H9 (cell line): ENCODE results near the gene PLEKHM3. TPM values are rescaled to one million over a fixed set of nuclear protein-coding genes. Genes with fewer than 3 reads are reported as not detected.

Experiments used
- DNase-seq: peaks from one replicate; pipeline ENCODE4 v3.0.0-alpha.2; 2017
- H2AFZ ChIP-seq: one replicate; pipeline ENCODE4 v1.6.1; 2013; ENCODE audit warnings: mild to moderate bottlenecking, low read length, control low read depth, moderate library complexity
- H2AK5ac ChIP-seq: 2 replicates; pipeline ENCODE4 v1.6.1; 2013; ENCODE audit warnings: low read length, control low read depth, mixed read lengths; ENCODE audit not compliant: insufficient read length
- H2BK120ac ChIP-seq: one replicate; pipeline ENCODE4 v1.6.1; 2013; ENCODE audit warnings: low read depth, mild to moderate bottlenecking, low read length, control low read depth, inconsistent platforms; ENCODE audit not compliant: poor library complexity, severe bottlenecking
- H2BK12ac ChIP-seq: 2 replicates; pipeline ENCODE4 v1.6.1; 2013; ENCODE audit warnings: low read length, control low read depth, mixed read lengths, low read depth; ENCODE audit not compliant: insufficient read length
- H2BK15ac ChIP-seq: 2 replicates; pipeline ENCODE4 v1.6.1; 2013; ENCODE audit warnings: low read depth, low read length, control low read depth
- H2BK20ac ChIP-seq: one replicate; pipeline ENCODE4 v1.6.1; 2013; ENCODE audit warnings: low read depth, mild to moderate bottlenecking, low read length, control low read depth, inconsistent platforms; ENCODE audit not compliant: poor library complexity, severe bottlenecking
- H2BK5ac ChIP-seq: 2 replicates; pipeline ENCODE4 v1.6.1; 2013; ENCODE audit warnings: low read length, control low read depth, mixed read lengths; ENCODE audit not compliant: insufficient read length
- H3K14ac ChIP-seq: 2 replicates; pipeline ENCODE4 v1.6.1; 2013; ENCODE audit warnings: low read length, control low read depth; ENCODE audit not compliant: insufficient read depth
- H3K18ac ChIP-seq: 2 replicates; pipeline ENCODE4 v1.6.1; 2013; ENCODE audit warnings: low read depth, mild to moderate bottlenecking, mixed read lengths, low read length, control low read depth; ENCODE audit not compliant: insufficient read length
- H3K23ac ChIP-seq: 2 replicates; pipeline ENCODE4 v1.6.1; 2013; ENCODE audit warnings: low read length, control low read depth, mixed read lengths, low read depth; ENCODE audit not compliant: insufficient read length
- H3K23me2 ChIP-seq: 2 replicates; pipeline ENCODE4 v1.6.1; 2013; ENCODE audit warnings: low read depth, mild to moderate bottlenecking, mixed read lengths, low read length, control low read depth; ENCODE audit not compliant: insufficient read length, poor library complexity, severe bottlenecking
- H3K27ac ChIP-seq: 2 replicates; pipeline ENCODE4 v1.5.1; 2013; ENCODE audit warnings: low read length, control low read depth, mixed read lengths, low read depth; ENCODE audit not compliant: insufficient read length
- H3K27me3 ChIP-seq: 2 replicates; pipeline ENCODE4 v1.6.1; 2013; ENCODE audit warnings: low read length, control low read depth, inconsistent platforms; ENCODE audit not compliant: insufficient read depth
- H3K4ac ChIP-seq: 2 replicates; pipeline ENCODE4 v1.6.1; 2013; ENCODE audit warnings: low read depth, mild to moderate bottlenecking, control low read depth, inconsistent platforms, low read length, moderate library complexity
- H3K4me1 ChIP-seq: 2 replicates; pipeline ENCODE4 v1.6.1; 2013; ENCODE audit warnings: low read length, control low read depth, inconsistent platforms; ENCODE audit not compliant: insufficient read depth
- H3K4me2 ChIP-seq: 2 replicates; pipeline ENCODE4 v1.6.1; 2013; ENCODE audit warnings: low read length, control low read depth, mixed read lengths; ENCODE audit not compliant: insufficient read length, insufficient read depth
- H3K56ac ChIP-seq: 2 replicates; pipeline ENCODE4 v1.6.1; 2013; ENCODE audit warnings: low read depth, mild to moderate bottlenecking, mixed read lengths, low read length, control low read depth; ENCODE audit not compliant: insufficient read length
- H3K79me1 ChIP-seq: 2 replicates; pipeline ENCODE4 v1.6.1; 2013; ENCODE audit warnings: low read depth, mild to moderate bottlenecking, moderate library complexity, low read length, control low read depth, inconsistent platforms; ENCODE audit not compliant: insufficient read depth, poor library complexity, severe bottlenecking
- H3K79me2 ChIP-seq: 2 replicates; pipeline ENCODE4 v1.6.1; 2013; ENCODE audit warnings: low read length, control low read depth, inconsistent platforms; ENCODE audit not compliant: insufficient read depth
- H3K9ac ChIP-seq: 2 replicates; pipeline ENCODE4 v1.6.1; 2013; ENCODE audit warnings: low read length, control low read depth, mixed read lengths; ENCODE audit not compliant: insufficient read length; ENCODE audit errors: extremely low read depth
- H3K9me3 ChIP-seq: one replicate; pipeline ENCODE4 v1.6.1; 2013; ENCODE audit warnings: low read depth, low read length, inconsistent platforms; ENCODE audit not compliant: control insufficient read depth
- H3T11ph ChIP-seq: one replicate; pipeline ENCODE4 v1.6.1; 2013; ENCODE audit warnings: mild to moderate bottlenecking, low read length, control low read depth, inconsistent platforms
- H4K20me1 ChIP-seq: one replicate; pipeline ENCODE4 v1.6.1; 2013; ENCODE audit not compliant: control insufficient read depth, insufficient read length, insufficient read depth
- H4K5ac ChIP-seq: 2 replicates; pipeline ENCODE4 v1.6.1; 2013; ENCODE audit warnings: low read depth, mild to moderate bottlenecking, mixed read lengths, low read length, control low read depth; ENCODE audit not compliant: insufficient read length
- H4K8ac ChIP-seq: replicated peaks from 2 replicates; pipeline ENCODE4 v1.6.1; 2013; ENCODE audit warnings: low read length, control low read depth, mixed read lengths, low read depth; ENCODE audit not compliant: insufficient read length
- H4K91ac ChIP-seq: 2 replicates; pipeline ENCODE4 v1.6.1; 2013; ENCODE audit warnings: low read depth, mild to moderate bottlenecking, moderate library complexity, mixed read lengths, low read length, control low read depth; ENCODE audit not compliant: insufficient read length
- H3K27ac Mint-ChIP-seq, 3 experiments: 2 replicates in 2 of 3; 3 replicates in 1 of 3; pipeline ENCODE4 v1.8.0; 2020 to 2021; ENCODE audit warnings: mixed read lengths in 3 of 3, mild to moderate bottlenecking in 1 of 3, moderate library complexity in 1 of 3
- H3K27me3 Mint-ChIP-seq: 2 replicates; pipeline ENCODE4 v1.8.0; 2021; ENCODE audit warnings: low read depth, mild to moderate bottlenecking, moderate library complexity, mixed read lengths
- H3K36me3 Mint-ChIP-seq, 3 experiments: 2 replicates in 2 of 3; 3 replicates in 1 of 3; pipeline ENCODE4 v1.8.0; 2020 to 2021; ENCODE audit warnings: low read depth in 3 of 3, mixed read lengths in 3 of 3; ENCODE audit not compliant: insufficient read depth in 1 of 3
- H3K4me1 Mint-ChIP-seq, 2 experiments: 2 replicates each; pipeline ENCODE4 v1.8.0; 2020; ENCODE audit warnings: mixed read lengths in 2 of 2
- H3K4me3 Mint-ChIP-seq, 2 experiments: 2 replicates in 1 of 2; 3 replicates in 1 of 2; pipeline ENCODE4 v1.8.0; 2020 to 2021; ENCODE audit warnings: mild to moderate bottlenecking in 2 of 2, mixed read lengths in 2 of 2, moderate library complexity in 1 of 2
- H3K9me3 Mint-ChIP-seq, 2 experiments: 2 replicates in 1 of 2; 3 replicates in 1 of 2; pipeline ENCODE4 v1.8.0; 2020; ENCODE audit warnings: mild to moderate bottlenecking in 2 of 2, mixed read lengths in 2 of 2, moderate library complexity in 1 of 2
- WGBS: extraction: QIAGEN DNeasy Blood & Tissue Kit; methylation state at CpG from one replicate; pipeline ENCODE4 v1.1.7; 2013; ENCODE audit warnings: missing lambda C conversion rate, low lambda C conversion rate, mixed read lengths; ENCODE audit not compliant: insufficient read length; ENCODE audit errors: extremely low coverage; 5-methylcytosine and 5-hydroxymethylcytosine counted together
- total RNA-seq: library from RNA; stranded (reverse); gene quantifications from 2 replicates; pipeline ENCODE4 v1.2.1, GENCODE V29; 2021
- TF ChIP-seq, protein P1 (sequence below): fragments of 200-600 bp; sonication (generic); conservative IDR thresholded peaks from 3 replicates; pipeline ENCODE4 v1.8.0; 2021; ENCODE audit warnings: antibody characterized with exemption, mild to moderate bottlenecking

The PLEKHM3 gene
- total RNA-seq, 1 experiment from 2014 or later = 7.5 TPM

DNA sequence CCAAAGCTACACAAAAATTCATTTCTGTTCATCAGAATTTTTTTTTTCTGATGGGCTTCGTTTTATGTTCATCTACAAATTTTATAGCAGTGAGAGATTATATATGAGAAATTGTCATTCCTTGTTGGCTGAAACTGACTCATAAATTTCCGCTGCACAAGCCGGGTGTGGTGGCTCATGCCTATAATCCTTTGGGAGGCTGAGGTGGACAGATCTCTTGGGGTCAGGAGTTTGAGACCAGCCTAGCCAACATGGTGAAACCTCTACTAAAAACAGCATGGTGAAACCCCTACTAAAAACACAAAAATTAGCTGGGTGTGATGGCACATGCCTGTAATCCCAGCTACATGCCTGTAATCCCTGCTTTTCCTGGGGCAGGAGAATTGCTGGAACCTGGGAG is 72.0 kb downstream of the PLEKHM3 start:
- H2BK12ac ChIP-seq = no peak overlapping the region
- no CpG with 5 or more reads among the region's 3 CpGs for WGBS
- H2BK120ac ChIP-seq = no peak overlapping the region
- TF ChIP-seq, protein P1, sequence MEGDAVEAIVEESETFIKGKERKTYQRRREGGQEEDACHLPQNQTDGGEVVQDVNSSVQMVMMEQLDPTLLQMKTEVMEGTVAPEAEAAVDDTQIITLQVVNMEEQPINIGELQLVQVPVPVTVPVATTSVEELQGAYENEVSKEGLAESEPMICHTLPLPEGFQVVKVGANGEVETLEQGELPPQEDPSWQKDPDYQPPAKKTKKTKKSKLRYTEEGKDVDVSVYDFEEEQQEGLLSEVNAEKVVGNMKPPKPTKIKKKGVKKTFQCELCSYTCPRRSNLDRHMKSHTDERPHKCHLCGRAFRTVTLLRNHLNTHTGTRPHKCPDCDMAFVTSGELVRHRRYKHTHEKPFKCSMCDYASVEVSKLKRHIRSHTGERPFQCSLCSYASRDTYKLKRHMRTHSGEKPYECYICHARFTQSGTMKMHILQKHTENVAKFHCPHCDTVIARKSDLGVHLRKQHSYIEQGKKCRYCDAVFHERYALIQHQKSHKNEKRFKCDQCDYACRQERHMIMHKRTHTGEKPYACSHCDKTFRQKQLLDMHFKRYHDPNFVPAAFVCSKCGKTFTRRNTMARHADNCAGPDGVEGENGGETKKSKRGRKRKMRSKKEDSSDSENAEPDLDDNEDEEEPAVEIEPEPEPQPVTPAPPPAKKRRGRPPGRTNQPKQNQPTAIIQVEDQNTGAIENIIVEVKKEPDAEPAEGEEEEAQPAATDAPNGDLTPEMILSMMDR = no peak
- no peak overlapping the region for H2AK5ac ChIP-seq
- H4K5ac ChIP-seq = no peak overlapping the region
- H3K27me3 ChIP-seq = no peaks in the 10 kb centered on the region
- no peak overlapping the region for H2BK20ac ChIP-seq
- H3K9ac ChIP-seq = no peak overlapping the region
- no peaks in the 10 kb centered on the region for H3K23me2 ChIP-seq
- H3K27me3 Mint-ChIP-seq = no peaks in the 10 kb centered on the region
- peaks cover 11% of the 10 kb centered on the region for H3K4me1 ChIP-seq
- H3K56ac ChIP-seq = no peak overlapping the region
- H3K18ac ChIP-seq = no peak overlapping the region
- H3K9me3 Mint-ChIP-seq = no peaks in the 10 kb centered on the region
- no peak overlapping the region for H3K4ac ChIP-seq
- no peaks in the 10 kb centered on the region for H3K9me3 ChIP-seq
- no peak overlapping the region for H3K27ac ChIP-seq
- no peaks in the 10 kb centered on the region for H3K79me1 ChIP-seq
- H3K4me2 ChIP-seq = no peak overlapping the region
- no peak overlapping the region for H4K8ac ChIP-seq
- no peak overlapping the region for H3K23ac ChIP-seq
- no peak overlapping the region for H2AFZ ChIP-seq
- no peak overlapping the region for H3K14ac ChIP-seq
- H3K4me1 Mint-ChIP-seq = peaks cover 43 to 46% of the 10 kb centered on the region in 2 experiments
- DNase-seq = no peak
- no peak overlapping the region for H2BK5ac ChIP-seq
- no peaks in the 10 kb centered on the region; a peak in 1 of 7 replicates for H3K36me3 Mint-ChIP-seq
- no peak overlapping the region for H3K4me3 Mint-ChIP-seq
- no peaks in the 10 kb centered on the region for H3K79me2 ChIP-seq
- no peak overlapping the region for H2BK15ac ChIP-seq
- H3T11ph ChIP-seq = no peak overlapping the region
- no peak overlapping the region for H3K27ac Mint-ChIP-seq
- no peak overlapping the region for H4K91ac ChIP-seq
- H4K20me1 ChIP-seq = no peaks in the 10 kb centered on the region
